OCI-LY7 (cell line): Measurements from ENCODE around the gene ZNF155. TPM values are rescaled to one million over a fixed set of nuclear protein-coding genes. Genes with fewer than 3 reads are reported as not detected.

Experiments
- BruUV-seq: library from RNA; stranded (reverse); fragments of 400-500 nt; replicated peaks from 2 replicates; lab custom pipeline; 2021; lab: Mats Ljungman, UMichigan
- CTCF ChIA-PET: fragments of 300-600 bp; sonication (Branson Sonifier 250); formaldehyde crosslinking; loops from one replicate; lab custom pipeline; 2022; ENCODE audit warnings: antibody characterized with exemption; ENCODE audit not compliant: unreplicated experiment; lab: Charles Lee
- POLR2A ChIA-PET: fragments of 300-600 bp; sonication (Branson Sonifier 250); formaldehyde crosslinking; loops from one replicate; lab custom pipeline; 2022; ENCODE audit warnings: antibody characterized with exemption; lab: Charles Lee
- DNase-seq: peaks from one replicate; pipeline ENCODE4 v3.0.0-alpha.2; 2015; ENCODE audit warnings: low spot score
- H2AFZ ChIP-seq: fragments of 200-600 bp; sonication (generic), shearing (Covaris generic); 2 replicates; pipeline ENCODE4 v1.6.1; 2014; ENCODE audit warnings: mild to moderate bottlenecking, antibody characterized with exemption, low read length, moderate library complexity
- H3K27ac ChIP-seq: fragments of 200-600 bp; sonication (generic); 2 replicates; pipeline ENCODE4 v1.5.1; 2014; ENCODE audit warnings: mixed run types, low read depth, mild to moderate bottlenecking, moderate library complexity, low read length, inconsistent platforms; ENCODE audit not compliant: poor library complexity, severe bottlenecking
- H3K36me3 ChIP-seq: fragments of 200-600 bp; sonication (generic); 2 replicates; pipeline ENCODE4 v1.6.1; 2014; ENCODE audit warnings: mild to moderate bottlenecking, antibody characterized with exemption, low read length, moderate library complexity, mixed read lengths; ENCODE audit not compliant: insufficient read depth
- H3K4me1 ChIP-seq: fragments of 200-600 bp; sonication (generic); 2 replicates; pipeline ENCODE4 v1.5.1; 2014; ENCODE audit warnings: mild to moderate bottlenecking, low read length; ENCODE audit not compliant: insufficient read depth, poor library complexity, severe bottlenecking
- H3K4me2 ChIP-seq: fragments of 200-600 bp; sonication (generic); 2 replicates; pipeline ENCODE4 v1.6.1; 2014; ENCODE audit warnings: mild to moderate bottlenecking, low read length
- H3K4me3 ChIP-seq: fragments of 200-600 bp; sonication (generic); 2 replicates; pipeline ENCODE4 v1.5.1; 2014; ENCODE audit warnings: mild to moderate bottlenecking, low read depth, low read length; ENCODE audit not compliant: poor library complexity, severe bottlenecking
- H3K79me2 ChIP-seq: fragments of 200-600 bp; sonication (generic); 2 replicates; pipeline ENCODE4 v1.6.1; 2016; ENCODE audit warnings: low read depth, mild to moderate bottlenecking, low read length, moderate library complexity, mixed read lengths; ENCODE audit not compliant: insufficient read depth
- H3K9me2 ChIP-seq: fragments of 200-600 bp; sonication (generic); 2 replicates; pipeline ENCODE4 v1.6.1; 2016; ENCODE audit warnings: mild to moderate bottlenecking, low read length, mixed read lengths; ENCODE audit not compliant: insufficient read depth
- H3K9me3 ChIP-seq: fragments of 200-600 bp; sonication (generic); 2 replicates; pipeline ENCODE4 v1.6.1; 2014; ENCODE audit warnings: mild to moderate bottlenecking, mixed run types, low read length, mixed read lengths
- H4K20me1 ChIP-seq: fragments of 200-600 bp; sonication (generic); 2 replicates; pipeline ENCODE4 v1.6.1; 2014; ENCODE audit warnings: mild to moderate bottlenecking, antibody characterized with exemption, low read length, moderate library complexity, mixed read lengths; ENCODE audit not compliant: insufficient read depth
- EZH2phosphoT487 ChIP-seq: fragments of 200-600 bp; sonication (generic); IDR thresholded peaks from 2 replicates; pipeline ENCODE4 v1.6.1; 2018; ENCODE audit warnings: low read depth, borderline replicate concordance, mild to moderate bottlenecking, mixed run types, antibody characterized with exemption, low read length, moderate library complexity, mixed read lengths
- intact Hi-C: fragments of 100-400 bp; cut with micrococcal nuclease; formaldehyde crosslinking; loops from one replicate; pipeline ENCODE4 v1.10.0; 2022; ENCODE audit not compliant: unreplicated experiment
- total RNA-seq, 2 experiments: library from RNA; depleted of rRNA in 1 of 2; stranded (reverse); fragments of >200 nt in 1 of 2; shearing (Covaris generic) in 1 of 2; gene quantifications; 2 replicates each; pipeline ENCODE4 v1.2.3, GENCODE V29; 2014 to 2022
- TF ChIP-seq, protein P1 (sequence below): fragments of 200-600 bp; sonication (generic); conservative IDR thresholded peaks from 2 replicates; pipeline ENCODE4 v1.5.1; 2014; ENCODE audit warnings: mild to moderate bottlenecking, antibody characterized with exemption, low read length, moderate library complexity, mixed read lengths

ZNF155 gene
- total RNA-seq, 2 experiments from 2014 or later: not detected

GRCh38 chr19:44021221-44021620 lies 37.2 kb downstream of the ZNF155 start:
- no peaks in the 10 kb centered on the region for H3K79me2 ChIP-seq
- no peak overlapping the region for H3K27ac ChIP-seq
- CTCF ChIA-PET: no interaction called here
- H3K4me3 ChIP-seq: no peak overlapping the region
- H2AFZ ChIP-seq: no peak overlapping the region
- no peaks in the 10 kb centered on the region for H3K9me2 ChIP-seq
- no peaks in the 10 kb centered on the region for H3K4me1 ChIP-seq
- no peaks in the 10 kb centered on the region for H3K36me3 ChIP-seq
- no peak overlapping the region for H3K4me2 ChIP-seq
- intact Hi-C loops: no loop called here
- no peaks in the 10 kb centered on the region for H3K9me3 ChIP-seq
- POLR2A ChIA-PET: interaction anchor here (0.7 kb wide), 1 partner anchor 18 kb away, joined by 3 read pairs; the partner anchor contains the start of gene ZNF230
- no peaks in the 10 kb centered on the region for H4K20me1 ChIP-seq
- no peak for TF ChIP-seq EZH2phosphoT487
- TF ChIP-seq, protein P1, sequence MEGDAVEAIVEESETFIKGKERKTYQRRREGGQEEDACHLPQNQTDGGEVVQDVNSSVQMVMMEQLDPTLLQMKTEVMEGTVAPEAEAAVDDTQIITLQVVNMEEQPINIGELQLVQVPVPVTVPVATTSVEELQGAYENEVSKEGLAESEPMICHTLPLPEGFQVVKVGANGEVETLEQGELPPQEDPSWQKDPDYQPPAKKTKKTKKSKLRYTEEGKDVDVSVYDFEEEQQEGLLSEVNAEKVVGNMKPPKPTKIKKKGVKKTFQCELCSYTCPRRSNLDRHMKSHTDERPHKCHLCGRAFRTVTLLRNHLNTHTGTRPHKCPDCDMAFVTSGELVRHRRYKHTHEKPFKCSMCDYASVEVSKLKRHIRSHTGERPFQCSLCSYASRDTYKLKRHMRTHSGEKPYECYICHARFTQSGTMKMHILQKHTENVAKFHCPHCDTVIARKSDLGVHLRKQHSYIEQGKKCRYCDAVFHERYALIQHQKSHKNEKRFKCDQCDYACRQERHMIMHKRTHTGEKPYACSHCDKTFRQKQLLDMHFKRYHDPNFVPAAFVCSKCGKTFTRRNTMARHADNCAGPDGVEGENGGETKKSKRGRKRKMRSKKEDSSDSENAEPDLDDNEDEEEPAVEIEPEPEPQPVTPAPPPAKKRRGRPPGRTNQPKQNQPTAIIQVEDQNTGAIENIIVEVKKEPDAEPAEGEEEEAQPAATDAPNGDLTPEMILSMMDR: no peak
- no TSS peak for BruUV-seq
- DNase-seq: no peak

DNA sequence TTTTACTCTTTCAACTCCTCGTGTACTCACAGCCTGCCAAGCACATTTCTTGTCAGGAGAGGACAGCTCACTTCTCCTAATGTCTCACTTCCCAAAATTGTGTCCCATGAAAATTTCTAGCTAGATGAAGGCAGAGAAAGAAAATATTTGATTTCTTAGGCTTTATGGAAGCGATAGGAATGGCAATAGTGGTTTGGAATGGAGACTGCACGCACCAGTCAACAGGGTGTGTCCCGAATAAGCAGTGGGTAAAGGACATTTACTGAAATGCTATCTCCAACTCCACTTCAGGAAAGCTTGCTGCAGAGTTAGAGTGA lies 40.9 kb downstream of the ZNF155 start:
- Histone ChIP-seq H2AFZ (no peak overlapping the region), H4K20me1 (no peaks in the 10 kb centered on the region), H3K9me3 (no peaks in the 10 kb centered on the region), H3K27ac (no peak overlapping the region), H3K79me2 (no peaks in the 10 kb centered on the region), H3K4me2 (no peak overlapping the region; the same call in 1 of the 2 replicates), H3K4me1 (no peaks in the 10 kb centered on the region), H3K4me3 (no peak overlapping the region), H3K36me3 (no peaks in the 10 kb centered on the region), H3K9me2 (no peaks in the 10 kb centered on the region)
- DNase-seq: no peak
- BruUV-seq: no TSS peak
- CTCF ChIA-PET: no interaction called here
- POLR2A ChIA-PET: interaction anchor here (0.7 to 1.1 kb wide), 2 partner anchors 51 to 232 kb away, joined by 3 to 5 read pairs; no protein-coding TSS in a partner anchor
- intact Hi-C loops: no loop called here
- TF ChIP-seq, protein P1: no peak
- TF ChIP-seq EZH2phosphoT487: no peak

GRCh38 chr19:44025217-44025936 lies 41.4 kb downstream of the ZNF155 start, which contains the start of gene ZNF222:
Gene ZNF222 (plus strand): TSS chr19:44025379. CDS start chr19:44025437, 58 bp downstream.
- no peak within 1 kb of the TSS for H2AFZ ChIP-seq
- H4K20me1 ChIP-seq: no peaks in the 10 kb centered on the region
- DNase-seq: no peak
- H3K36me3 ChIP-seq: no peaks in the 10 kb centered on the region
- H3K79me2 ChIP-seq: no peaks in the 10 kb centered on the region
- H3K4me1 ChIP-seq: no peaks in the 10 kb centered on the region
- no peak within 1 kb of the TSS for H3K4me3 ChIP-seq
- intact Hi-C loops: no loop called here
- no peaks in the 10 kb centered on the region for H3K9me2 ChIP-seq
- CTCF ChIA-PET: no interaction called here
- no peaks in the 10 kb centered on the region for H3K9me3 ChIP-seq
- TF ChIP-seq, protein P1: no peak
- TF ChIP-seq EZH2phosphoT487: no peak
- no peak within 1 kb of the TSS; the same call in 1 of the 2 replicates for H3K4me2 ChIP-seq
- no TSS peak for BruUV-seq
- no peak within 1 kb of the TSS for H3K27ac ChIP-seq
- POLR2A ChIA-PET: interaction anchor here (1.1 kb wide), 1 partner anchor 231 kb away, joined by 5 read pairs; no protein-coding TSS in a partner anchor
